CD4-positive, alpha-beta T cell treated with Interleukin-4 for 1 hour (primary cell): ENCODE measurements around the gene UBE2D2.
"Not testable (repeated sequence)": the region's sequence is repeated elsewhere in the genome, so short reads cannot be mapped to it uniquely, and the experiment has no call there.

Experiments used
- DNase-seq, 2 donors: peaks; one replicate each; pipeline ENCODE4 v3.0.0-alpha.2; 2020 to 2022

The UBE2D2 gene

DNA sequence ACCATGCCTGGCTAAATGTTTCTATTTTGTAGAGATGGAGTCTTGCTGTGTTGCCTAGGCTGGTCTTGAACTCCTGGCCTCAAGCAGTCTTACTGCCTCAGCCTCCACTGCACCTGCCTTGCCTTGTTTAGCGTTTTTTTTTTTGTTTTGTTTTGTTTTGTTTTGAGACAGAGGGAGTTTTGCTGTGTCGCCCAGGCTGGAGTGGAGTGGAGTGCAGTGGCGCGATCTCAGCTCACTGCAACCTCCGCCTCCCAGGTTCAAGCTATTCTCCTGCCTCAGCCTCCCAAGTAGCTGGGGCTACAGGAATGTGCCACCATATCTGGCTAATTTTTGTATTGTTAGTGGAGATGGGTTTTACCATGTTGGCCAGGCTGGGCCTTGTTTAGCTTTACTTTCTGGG, 27.0 kb downstream of the UBE2D2 start:
- not testable (repeated sequence) for DNase-seq

DNA sequence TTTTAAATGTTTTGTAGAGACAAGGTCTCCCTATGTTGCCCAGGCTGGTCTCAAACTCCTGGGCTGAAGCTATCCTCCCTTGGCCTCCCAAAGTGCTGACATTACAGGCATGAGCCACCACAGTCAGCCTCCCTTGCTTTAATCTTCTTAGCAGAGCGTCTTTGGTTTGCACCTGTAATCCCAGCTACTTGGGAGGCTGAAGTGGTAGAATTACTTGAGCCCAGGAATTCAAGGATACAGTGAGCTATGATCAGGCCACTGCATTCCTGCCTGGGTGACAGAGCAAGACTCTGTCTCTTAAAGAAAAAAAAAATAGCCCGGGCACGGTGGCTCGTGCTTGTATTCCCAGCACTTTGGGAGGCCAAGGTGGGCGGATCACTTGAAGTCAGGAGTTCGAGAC, 27.8 kb downstream of the UBE2D2 start:
- no peak for DNase-seq

DNA sequence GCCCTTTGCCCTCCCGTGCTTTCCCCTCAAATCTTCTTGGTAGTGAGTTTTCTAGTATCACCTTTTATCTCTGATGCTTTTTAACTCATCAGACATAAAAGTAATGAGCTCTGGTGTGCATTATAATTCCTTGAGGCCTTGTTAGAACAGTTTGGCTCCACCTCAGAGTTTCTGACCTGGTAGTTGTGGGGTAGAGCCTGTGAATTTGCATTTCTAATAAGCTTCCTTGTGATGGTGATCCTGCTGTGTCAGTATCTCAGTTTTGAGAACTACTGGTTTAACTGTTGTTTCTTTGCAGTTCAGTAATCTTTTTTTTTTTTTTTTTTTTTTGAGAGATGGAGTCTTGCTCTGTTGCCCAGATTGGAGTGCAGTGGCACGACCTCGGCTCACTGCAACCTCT, 31.1 kb downstream of the UBE2D2 start:
- DNase-seq, result no peak

DNA sequence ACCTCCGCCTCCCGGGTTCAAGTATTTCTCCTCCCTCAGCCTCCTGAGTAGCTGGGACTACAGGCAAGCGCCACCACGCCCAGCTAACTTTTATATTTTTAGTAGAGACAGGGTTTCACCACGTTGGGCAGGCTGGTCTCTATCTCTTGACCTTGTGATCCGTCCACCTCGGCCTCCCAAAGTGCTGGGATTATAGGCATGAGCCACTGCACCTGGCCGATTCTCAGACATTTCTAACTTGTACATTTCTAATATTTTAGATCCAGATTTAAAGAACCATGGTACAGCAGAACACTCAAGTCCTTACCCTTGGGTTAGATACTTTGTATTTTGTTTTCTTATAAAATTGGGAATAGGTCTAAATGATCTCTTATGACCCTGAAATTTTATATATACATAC, 31.9 kb downstream of the UBE2D2 start:
- DNase-seq, result not testable (repeated sequence)

DNA sequence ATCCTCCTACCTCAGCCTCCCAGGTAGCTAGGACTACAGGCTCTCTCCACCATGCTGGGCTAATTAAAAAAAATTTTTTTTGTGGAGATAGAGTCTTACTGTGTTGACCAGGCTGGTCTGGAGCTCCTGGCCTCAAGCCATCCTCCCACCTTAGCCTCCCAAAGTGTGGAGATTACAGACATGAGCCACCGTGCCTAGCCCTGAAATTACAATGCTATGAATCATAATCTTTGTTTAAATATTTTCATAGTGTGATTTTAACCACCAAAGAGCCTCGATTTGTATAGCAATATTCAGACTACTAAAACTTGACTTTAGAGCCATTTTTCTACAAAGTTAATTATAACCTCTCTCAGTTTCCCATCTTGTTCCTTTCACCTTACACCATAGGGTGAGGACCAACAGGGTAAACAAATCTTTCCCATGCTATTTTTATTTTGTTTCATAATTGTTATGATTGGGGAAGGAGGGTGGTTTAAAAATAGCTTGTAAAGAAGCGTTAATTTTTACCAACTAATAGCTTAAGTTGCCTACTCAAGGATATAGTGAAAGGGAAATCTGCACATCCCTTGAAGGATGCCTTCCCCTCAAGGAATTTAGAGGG, 32.7 kb downstream of the UBE2D2 start:
- no peak for DNase-seq

DNA sequence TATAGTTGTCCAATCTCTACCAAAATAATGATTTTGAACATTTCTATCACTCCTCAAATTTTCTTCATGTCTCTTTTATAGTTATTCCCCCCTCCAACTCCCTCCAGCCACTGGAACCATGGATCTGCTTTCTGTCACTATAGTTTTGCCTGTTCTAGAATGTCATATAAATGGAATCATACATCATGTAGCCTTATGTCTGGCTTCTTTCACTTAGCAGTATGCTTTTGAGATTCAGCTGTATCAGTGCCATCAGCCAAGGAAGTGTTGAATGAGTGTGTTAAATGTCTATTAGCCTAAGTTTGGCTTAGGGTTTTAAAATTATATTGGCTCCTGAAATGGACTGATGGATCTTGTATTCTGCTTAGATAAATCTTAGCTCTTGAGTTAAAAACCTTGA, 36.0 kb downstream of the UBE2D2 start:
- no peak for DNase-seq

DNA sequence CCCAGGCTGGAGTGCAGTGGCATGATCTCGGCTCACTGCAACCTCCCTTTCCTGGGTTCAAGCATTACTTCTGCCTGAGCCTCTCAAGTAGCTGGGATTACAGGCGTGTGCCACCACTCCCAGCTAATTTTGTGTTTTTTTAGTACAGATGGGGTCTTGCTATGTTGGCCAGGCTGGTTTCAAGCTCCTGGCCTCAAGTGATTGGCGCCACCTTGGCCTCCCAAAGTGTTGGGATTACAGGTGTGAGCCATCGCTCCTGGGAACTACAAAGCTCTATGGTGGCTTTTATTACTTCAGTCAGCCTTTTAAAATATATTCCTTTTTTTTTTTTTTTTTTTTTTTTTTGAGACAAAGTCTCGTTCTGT, 37.4 kb downstream of the UBE2D2 start:
- not testable (repeated sequence) for DNase-seq

DNA sequence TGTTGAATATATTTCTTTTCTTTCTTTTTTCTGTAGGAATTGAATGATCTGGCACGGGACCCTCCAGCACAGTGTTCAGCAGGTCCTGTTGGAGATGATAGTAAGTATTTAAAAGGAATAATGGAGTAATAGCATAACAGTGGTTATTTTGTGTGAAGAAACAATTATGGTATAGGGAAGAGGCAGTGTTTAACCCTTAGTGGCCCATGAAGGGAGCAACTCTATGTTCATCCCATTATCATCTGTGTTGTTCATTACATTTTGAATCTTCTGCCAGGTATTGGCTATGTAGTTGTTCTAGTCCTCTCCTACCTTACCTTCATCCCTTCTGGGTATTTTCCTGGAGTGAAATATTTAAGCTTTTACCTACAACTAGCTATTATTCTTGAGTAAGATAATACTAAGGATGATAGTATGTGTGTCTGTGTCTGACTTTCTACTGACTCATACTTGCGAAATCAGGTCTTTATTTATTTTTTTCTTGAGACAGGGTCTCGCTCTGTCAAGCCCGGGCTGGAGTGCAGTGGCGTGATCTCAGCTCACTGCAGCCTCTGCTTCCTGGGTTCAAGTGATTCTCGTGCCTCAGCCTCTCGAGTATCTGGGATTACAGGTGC, 39.3 kb downstream of the UBE2D2 start:
- DNase-seq, result no peak

DNA sequence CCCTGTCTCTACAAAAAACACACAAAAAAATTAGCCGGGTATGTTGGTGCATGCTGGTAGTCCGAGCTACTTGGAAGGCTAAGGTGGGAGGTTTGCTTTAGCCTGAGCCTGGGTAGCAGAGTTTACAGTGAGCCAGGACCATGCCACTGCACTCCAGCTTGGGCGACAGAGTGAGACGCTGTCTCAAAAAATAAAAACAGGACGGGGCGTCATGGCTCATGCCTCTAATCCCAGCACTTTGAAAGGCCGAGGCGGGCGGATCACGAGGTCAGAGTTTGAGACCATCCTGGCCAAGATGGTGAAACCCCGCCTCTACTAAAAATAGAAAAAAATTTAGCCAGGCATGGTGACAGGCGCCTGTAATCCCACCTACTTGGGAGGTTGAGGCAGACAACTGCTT, 40.3 kb downstream of the UBE2D2 start:
- no peak for DNase-seq

DNA sequence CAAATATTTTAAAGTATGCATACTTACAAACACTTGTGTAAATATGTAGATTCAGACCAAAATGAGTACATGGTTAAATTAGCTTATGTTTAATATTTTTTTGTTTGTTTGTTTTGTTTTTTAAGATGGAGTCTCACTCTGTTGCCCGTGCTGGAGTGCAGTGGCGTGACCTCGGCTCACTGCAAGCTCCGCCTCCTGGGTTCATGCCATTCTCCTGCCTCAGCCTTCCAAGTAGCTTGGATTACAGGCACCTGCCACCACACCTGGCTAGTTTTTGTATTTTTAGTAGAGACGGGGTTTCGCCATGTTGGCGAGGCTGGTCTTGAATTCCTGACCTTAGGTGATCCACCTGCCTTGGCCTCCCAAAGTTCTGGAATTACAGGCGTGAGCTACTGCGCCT, 40.8 kb downstream of the UBE2D2 start:
- not testable (repeated sequence) for DNase-seq

DNA sequence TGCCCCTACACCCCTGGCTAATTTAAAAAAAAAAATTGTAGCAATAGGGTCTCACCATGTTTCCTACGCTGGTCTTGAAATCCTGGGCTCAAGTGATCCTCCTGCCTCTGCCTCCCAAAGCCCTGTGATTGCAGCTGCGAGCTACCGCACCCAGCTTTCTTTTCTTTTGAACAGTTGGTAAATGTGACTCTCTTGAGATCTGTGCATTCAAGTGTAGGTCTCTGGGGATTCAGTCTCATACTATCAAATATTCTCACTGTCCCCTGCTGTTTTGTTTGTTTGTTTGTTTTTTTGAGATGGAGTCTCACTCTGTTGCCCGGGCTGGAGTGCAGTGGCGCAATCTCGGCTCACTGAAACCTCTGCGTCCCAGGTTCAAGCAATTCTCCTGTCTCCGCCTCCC, 44.7 kb downstream of the UBE2D2 start:
- no peak for DNase-seq

DNA sequence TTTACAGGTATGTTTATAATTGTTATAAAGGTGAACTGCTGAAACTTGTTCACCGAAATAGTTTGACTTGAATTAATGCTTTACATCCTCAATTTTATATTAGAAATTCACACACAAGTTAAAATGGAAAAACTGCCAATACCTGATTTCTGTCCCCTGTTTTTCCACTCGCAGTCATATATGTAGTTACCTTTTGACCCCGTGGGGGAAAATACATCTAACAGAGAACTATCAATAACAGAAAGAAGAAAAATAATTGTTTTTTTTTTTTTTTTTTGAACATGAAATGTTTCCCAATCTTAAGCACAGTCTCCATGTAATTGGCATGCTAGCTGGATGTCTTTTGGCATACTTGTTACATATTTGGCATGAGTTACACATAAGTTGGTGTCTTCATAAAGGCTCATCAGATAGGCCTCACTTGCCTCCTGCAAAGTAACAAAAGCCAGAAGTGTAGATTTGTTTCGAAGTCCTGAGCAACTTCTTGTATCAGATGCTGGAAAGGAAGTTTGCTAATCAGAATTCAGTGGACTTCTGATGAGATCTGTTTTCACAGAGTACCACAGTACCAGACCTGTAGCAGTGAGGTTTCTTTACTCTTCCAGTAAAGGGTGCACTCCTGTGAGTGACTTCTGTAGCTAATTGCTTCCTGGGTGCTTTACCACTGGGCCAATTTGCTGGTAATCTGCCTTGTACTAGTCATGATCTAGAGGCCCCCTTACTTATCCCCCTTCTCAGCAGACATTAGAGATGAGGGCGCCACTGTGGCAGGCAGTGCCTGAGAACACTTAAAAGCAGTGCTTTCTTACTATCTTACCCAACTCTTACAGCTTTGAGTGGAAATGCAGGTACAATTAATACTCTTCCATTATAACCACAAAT, 50.8 kb downstream of the UBE2D2 start:
- DNase-seq, result no peak

DNA sequence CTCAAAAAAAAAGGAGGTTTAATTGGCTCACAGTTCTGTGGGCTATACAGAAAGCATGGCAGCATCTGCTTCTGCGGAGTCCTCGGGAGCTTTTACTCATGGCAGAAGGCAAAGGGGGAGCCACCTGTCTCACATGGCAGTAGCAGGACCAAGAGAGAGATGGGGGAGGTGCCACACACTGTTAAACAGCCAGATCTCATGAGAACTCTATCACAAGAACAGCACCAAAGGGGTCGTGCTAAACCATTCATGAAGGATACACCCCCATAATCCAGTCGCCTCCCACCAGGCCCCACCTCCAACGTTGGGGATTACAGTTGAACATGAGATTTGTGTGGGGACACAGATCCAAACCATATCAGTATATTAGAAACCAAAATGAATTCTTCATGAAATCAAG, 58.7 kb downstream of the UBE2D2 start:
- no peak for DNase-seq

DNA sequence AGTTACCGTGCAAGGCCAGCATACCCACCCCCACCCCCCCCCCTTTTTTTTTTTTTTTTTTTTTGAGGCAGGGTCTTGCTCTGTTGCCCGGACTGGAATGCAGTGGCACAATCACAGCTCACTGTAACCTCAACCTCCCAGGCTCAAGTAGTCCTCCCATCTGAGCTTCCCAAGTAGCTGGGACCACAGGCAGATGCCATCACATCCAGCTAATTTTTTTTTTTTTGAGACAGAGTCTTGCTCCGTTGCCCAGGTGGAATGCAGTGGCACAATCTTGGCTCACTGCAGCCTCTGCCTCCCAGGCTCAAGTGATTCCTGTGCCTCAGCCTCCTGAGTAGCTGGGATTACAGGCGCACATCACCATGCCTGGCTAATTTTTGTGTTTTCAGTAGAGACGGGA, 64.3 kb downstream of the UBE2D2 start:
- DNase-seq, result not testable (repeated sequence)

DNA sequence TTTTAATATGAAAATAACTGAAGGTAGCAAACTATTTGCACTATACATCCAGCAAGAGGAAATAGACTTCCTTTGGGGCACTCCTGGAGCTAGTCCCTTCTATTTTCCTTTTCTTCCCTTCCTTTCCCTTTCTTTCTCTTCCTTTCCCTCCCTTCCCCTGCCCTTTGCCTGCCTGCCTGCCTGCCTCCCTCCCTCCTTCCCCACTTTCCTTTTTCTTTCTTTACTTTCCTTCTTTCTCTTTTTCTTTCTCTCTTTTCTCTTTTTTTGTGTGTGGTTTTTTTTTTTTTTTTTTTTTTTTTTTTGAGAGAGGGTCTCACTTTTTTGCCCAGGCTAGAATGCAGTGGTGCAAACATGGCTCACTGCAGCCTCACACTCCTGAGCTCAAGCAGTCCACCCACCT, 69.7 kb downstream of the UBE2D2 start:
- DNase-seq, result no peak

DNA sequence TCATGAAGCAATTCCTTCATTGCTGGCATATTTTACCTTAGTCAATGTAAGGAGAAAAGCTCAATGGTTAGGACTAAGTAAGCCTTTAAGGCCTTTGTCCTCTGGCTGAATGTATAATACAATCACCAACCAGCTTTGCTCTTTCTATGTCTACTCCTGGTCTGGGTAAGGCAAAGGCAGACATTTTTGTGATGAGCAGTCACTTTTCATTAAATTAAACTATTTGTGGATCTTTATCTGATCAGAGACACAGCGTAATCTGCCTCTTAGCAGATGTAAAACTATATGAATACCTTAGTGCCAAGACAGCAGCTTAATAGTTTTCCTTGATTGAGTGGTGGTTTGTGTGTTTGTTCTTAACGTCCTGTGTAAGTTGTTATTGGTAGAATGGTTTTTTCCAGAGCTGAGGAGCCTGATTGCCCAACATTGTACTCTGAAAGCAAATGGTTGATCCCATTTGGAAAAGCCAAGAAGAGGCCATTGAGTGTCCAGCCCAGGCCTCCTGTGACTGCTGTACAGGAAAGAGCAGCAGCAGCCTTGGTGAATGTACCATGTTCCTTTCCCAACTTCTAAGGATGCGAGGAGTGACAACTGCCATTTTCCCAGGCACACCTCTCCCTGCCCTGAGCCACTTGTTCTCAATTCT, 70.5 kb downstream of the UBE2D2 start:
- no peak for DNase-seq

DNA sequence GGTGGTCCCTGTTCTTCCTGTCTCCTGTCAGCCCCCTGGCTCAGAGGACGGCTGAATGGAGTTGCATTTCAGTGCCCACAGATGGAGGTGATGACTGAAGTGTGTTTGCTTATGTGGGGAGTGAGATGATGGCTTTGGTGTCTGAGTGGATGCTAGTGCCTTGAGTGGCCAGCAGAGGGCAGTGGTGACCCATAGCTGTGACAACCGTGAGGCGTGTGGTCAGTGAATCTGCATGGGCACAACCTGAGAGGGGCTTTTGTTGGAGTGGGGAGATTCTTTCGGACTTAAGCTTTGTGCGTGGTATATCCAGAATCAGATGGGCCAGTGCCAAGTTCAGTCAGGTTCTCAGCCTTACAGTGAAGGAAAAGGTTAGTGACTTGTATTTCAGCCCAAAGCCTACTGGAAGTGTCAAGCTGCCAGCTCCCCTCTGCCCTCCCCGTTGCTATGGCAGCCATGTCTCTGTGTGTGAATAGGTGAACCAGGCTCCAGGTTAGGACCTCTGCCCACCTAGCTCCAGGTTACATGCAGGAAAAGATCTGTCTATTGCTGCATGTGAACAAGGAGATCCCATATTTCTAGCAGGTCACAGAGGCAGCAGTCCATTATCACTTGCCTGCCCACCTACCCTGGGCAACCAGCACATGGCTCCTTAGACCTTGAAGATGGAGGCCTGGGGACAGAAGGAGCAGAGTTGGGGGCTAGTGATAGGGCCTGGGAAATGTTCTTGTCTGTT, 72.3 kb downstream of the UBE2D2 start:
- peak; percentile 75 to 76 for DNase-seq

DNA sequence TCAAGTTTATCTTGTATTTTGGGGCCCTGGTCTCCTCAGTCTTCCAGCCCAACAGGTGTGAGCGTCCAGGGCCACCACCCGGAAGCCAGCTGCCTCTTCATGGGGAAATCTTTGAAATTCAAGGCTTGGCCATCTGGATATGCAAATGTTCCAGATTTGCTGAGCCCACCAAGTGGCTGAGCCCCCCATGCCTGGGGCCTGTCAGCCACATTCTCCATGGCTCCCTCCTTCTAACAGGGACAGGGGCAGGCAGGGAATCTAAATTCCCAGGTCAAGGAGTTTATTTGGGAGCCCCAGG, 72.8 kb downstream of the UBE2D2 start:
- no peak for DNase-seq

DNA sequence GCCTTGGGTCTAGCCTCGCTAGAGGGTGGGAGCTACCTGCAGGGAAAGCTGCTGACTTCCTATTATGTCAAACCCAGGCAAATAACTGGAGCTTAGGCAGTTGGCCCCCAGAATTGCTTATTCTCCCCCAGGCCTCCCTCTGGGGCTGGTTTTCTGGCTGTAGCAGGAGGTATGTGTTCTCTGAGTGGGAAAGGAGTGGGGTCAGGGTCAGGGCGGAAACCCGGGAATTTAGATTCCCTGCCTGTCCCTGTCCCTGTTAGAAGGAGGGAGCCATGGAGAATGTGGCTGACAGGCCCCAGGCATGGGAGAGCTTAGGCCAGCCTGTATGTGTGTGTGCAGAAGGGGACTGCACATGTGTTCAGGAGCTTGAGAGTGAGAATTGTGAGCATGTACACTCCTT, 73.4 kb downstream of the UBE2D2 start:
- no peak for DNase-seq

DNA sequence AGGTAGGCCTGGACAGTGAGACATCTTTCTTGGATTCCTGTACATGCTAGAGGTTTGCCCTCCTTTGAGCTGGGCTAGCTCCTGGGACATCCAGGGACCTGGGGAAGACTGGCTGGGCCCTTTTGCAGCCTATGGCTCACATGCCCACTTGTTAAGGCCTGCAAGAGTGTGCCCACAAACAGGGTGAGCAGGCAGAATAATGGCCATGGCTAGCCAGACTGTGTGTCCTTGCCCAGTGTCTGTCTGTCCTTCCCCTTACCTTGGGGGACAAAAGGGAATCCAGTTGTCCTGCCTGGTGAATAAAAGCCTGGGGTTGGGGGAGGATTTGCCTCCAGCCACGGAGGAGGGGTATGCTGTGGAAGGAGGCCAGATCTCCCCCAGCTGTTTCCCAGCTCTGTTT, 74.1 kb downstream of the UBE2D2 start:
- no peak for DNase-seq

DNA sequence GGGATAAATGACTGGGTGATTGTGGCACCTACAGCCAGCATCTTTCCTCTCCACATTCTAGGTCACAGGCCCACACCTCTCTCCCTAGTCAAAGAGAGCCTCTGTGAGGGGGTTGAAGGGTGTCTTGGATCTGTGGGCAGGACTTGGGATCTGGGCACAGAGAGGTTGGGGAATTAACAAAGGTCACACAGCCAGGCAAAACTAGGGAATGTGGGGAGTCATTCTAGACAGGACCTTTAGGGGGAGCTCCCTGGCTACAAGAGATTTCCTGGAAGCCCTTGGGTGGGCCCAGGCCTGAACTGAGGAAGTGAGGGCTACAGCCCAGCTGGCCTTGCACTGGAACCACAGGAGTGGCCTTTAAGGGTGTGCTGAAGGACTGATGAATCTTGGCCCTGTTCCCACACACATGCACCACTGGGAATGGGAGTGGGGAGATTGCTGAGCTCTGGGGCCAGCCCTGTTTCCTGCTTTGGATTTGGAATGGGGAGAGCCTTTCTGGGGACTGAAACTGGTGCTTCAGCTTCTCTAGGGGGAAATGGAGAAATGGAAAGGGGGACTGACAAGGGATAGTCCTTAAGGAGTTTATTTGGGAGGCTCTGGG, 74.6 kb downstream of the UBE2D2 start:
- DNase-seq, result peak; percentile 35 to 59

DNA sequence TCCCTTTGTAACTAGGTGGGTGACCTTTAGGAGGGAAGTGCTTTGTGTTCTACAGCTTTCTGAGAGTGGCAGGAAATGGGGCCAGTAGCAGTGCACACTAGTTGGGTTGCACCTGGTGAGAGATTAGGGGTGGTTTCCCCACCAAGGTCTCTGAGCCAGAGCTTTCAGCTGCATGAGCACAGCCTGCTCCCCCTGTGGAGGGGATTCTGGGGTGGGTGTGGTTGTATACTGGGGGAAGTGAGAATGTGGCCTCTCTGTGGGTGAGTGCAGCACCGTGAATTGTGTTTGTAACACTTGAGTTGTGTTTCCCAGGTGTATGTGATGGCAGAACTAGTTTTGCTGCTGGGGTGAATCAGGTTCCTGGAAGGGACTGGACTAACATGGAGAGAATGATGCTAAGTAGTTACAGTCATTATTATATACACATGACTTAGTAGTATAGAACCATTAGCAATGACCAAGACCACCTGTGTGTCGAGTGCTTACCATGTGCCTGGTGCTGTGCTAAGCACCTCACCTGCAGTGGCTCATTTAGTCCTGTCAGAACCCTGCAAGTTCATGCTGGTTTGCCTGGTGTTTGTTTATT, 75.2 kb downstream of the UBE2D2 start:
- peak; percentile 77 to 90 for DNase-seq
